ENCODE results near the gene CD40.

CD40 gene

GRCh38 chr20:46139266-46139889, 21.3 kb downstream of the CD40 start:
- no peaks in the 10 kb centered on the region for H3K9me3 ChIP-seq (ENCODE audit: insufficient read depth, low read depth, low read length)
- H3K4me1 ChIP-seq (ENCODE audit: insufficient read depth, low read length): peaks cover 14% of the 10 kb centered on the region; the same call in 1 of the 2 replicates
- no peak overlapping the region for H3K9ac ChIP-seq (ENCODE audit: low read depth, low read length)
- H3K27ac ChIP-seq (ENCODE audit: low read length): no peak overlapping the region
- H3K4me3 ChIP-seq (ENCODE audit: low read length): no peak overlapping the region
- peaks cover 13% of the 10 kb centered on the region; the same call in 1 of the 2 replicates for H3K27me3 ChIP-seq (ENCODE audit: insufficient read depth, low read length)
- no peaks in the 10 kb centered on the region for H3K36me3 ChIP-seq (ENCODE audit: insufficient read depth, low read depth, low read length)

GRCh38 chr20:46139908-46140482, 21.9 kb downstream of the CD40 start:
- Histone ChIP-seq H3K9me3 (ENCODE audit: insufficient read depth, low read depth, low read length) (no peaks in the 10 kb centered on the region), H3K4me3 (ENCODE audit: low read length) (no peak overlapping the region), H3K4me1 (ENCODE audit: insufficient read depth, low read length) (peaks cover 14% of the 10 kb centered on the region; the same call in 1 of the 2 replicates), H3K27ac (ENCODE audit: low read length) (no peak overlapping the region), H3K27me3 (ENCODE audit: insufficient read depth, low read length) (peaks cover 13% of the 10 kb centered on the region; the same call in 1 of the 2 replicates), H3K9ac (ENCODE audit: low read depth, low read length) (no peak overlapping the region), H3K36me3 (ENCODE audit: insufficient read depth, low read depth, low read length) (no peaks in the 10 kb centered on the region)

GRCh38 chr20:46142124-46142523, 24.0 kb downstream of the CD40 start:
- Histone ChIP-seq H3K27ac (ENCODE audit: low read length) (no peak overlapping the region), H3K27me3 (ENCODE audit: insufficient read depth, low read length) (peaks cover 13% of the 10 kb centered on the region; the same call in 1 of the 2 replicates), H3K4me3 (ENCODE audit: low read length) (no peak overlapping the region), H3K9ac (ENCODE audit: low read depth, low read length) (no peak overlapping the region), H3K4me1 (ENCODE audit: insufficient read depth, low read length) (peaks cover 6% of the 10 kb centered on the region; the same call in 1 of the 2 replicates), H3K9me3 (ENCODE audit: insufficient read depth, low read depth, low read length) (no peaks in the 10 kb centered on the region), H3K36me3 (ENCODE audit: insufficient read depth, low read depth, low read length) (no peaks in the 10 kb centered on the region)

- Histone ChIP-seq H3K36me3 (ENCODE audit: insufficient read depth, low read depth, low read length) (no peaks in the 10 kb centered on the region), H3K4me3 (ENCODE audit: low read length) (no peak overlapping the region), H3K27ac (ENCODE audit: low read length) (no peak overlapping the region), H3K9ac (ENCODE audit: low read depth, low read length) (no peak overlapping the region), H3K9me3 (ENCODE audit: insufficient read depth, low read depth, low read length) (no peaks in the 10 kb centered on the region), H3K27me3 (ENCODE audit: insufficient read depth, low read length) (peaks cover 13% of the 10 kb centered on the region; the same call in 1 of the 2 replicates), H3K4me1 (ENCODE audit: insufficient read depth, low read length) (peaks cover 6% of the 10 kb centered on the region; the same call in 1 of the 2 replicates)
Observed at GRCh38 chr20:46144432-46145025, 26.4 kb downstream of the CD40 start.

- no peaks in the 10 kb centered on the region; the same call in 1 of the 2 replicates for H3K4me1 ChIP-seq (ENCODE audit: insufficient read depth, low read length)
- no peak overlapping the region for H3K9ac ChIP-seq (ENCODE audit: low read depth, low read length)
- no peaks in the 10 kb centered on the region for H3K36me3 ChIP-seq (ENCODE audit: insufficient read depth, low read depth, low read length)
- no peak overlapping the region for H3K27ac ChIP-seq (ENCODE audit: low read length)
- no peak overlapping the region for H3K4me3 ChIP-seq (ENCODE audit: low read length)
- peaks cover 13% of the 10 kb centered on the region; the same call in 1 of the 2 replicates for H3K27me3 ChIP-seq (ENCODE audit: insufficient read depth, low read length)
- H3K9me3 ChIP-seq (ENCODE audit: insufficient read depth, low read depth, low read length): no peaks in the 10 kb centered on the region
Observed at GRCh38 chr20:46145713-46146112, 27.6 kb downstream of the CD40 start.

- Histone ChIP-seq H3K9ac (ENCODE audit: low read depth, low read length) (no peak overlapping the region), H3K27ac (ENCODE audit: low read length) (no peak overlapping the region), H3K27me3 (ENCODE audit: insufficient read depth, low read length) (no peaks in the 10 kb centered on the region), H3K4me1 (ENCODE audit: insufficient read depth, low read length) (no peaks in the 10 kb centered on the region; the same call in 1 of the 2 replicates), H3K36me3 (ENCODE audit: insufficient read depth, low read depth, low read length) (no peaks in the 10 kb centered on the region), H3K4me3 (ENCODE audit: low read length) (no peak overlapping the region), H3K9me3 (ENCODE audit: insufficient read depth, low read depth, low read length) (no peaks in the 10 kb centered on the region)
Observed at GRCh38 chr20:46148313-46149208, 30.4 kb downstream of the CD40 start.

- H3K4me1 ChIP-seq (ENCODE audit: insufficient read depth, low read length): no peaks in the 10 kb centered on the region; the same call in 1 of the 2 replicates
- H3K27me3 ChIP-seq (ENCODE audit: insufficient read depth, low read length): no peaks in the 10 kb centered on the region
- H3K27ac ChIP-seq (ENCODE audit: low read length): no peak overlapping the region
- no peak overlapping the region for H3K9ac ChIP-seq (ENCODE audit: low read depth, low read length)
- no peaks in the 10 kb centered on the region for H3K36me3 ChIP-seq (ENCODE audit: insufficient read depth, low read depth, low read length)
- no peak overlapping the region for H3K4me3 ChIP-seq (ENCODE audit: low read length)
- H3K9me3 ChIP-seq (ENCODE audit: insufficient read depth, low read depth, low read length): no peaks in the 10 kb centered on the region
Observed at GRCh38 chr20:46150943-46151342, 32.8 kb downstream of the CD40 start.

- Histone ChIP-seq H3K36me3 (ENCODE audit: insufficient read depth, low read depth, low read length) (no peaks in the 10 kb centered on the region), H3K9ac (ENCODE audit: low read depth, low read length) (no peak overlapping the region), H3K27ac (ENCODE audit: low read length) (no peak overlapping the region), H3K27me3 (ENCODE audit: insufficient read depth, low read length) (no peaks in the 10 kb centered on the region), H3K4me1 (ENCODE audit: insufficient read depth, low read length) (no peaks in the 10 kb centered on the region), H3K4me3 (ENCODE audit: low read length) (no peak overlapping the region), H3K9me3 (ENCODE audit: insufficient read depth, low read depth, low read length) (no peaks in the 10 kb centered on the region)
Observed at GRCh38 chr20:46151936-46152335, 33.8 kb downstream of the CD40 start.

- Histone ChIP-seq H3K27me3 (ENCODE audit: insufficient read depth, low read length) (no peaks in the 10 kb centered on the region), H3K9ac (ENCODE audit: low read depth, low read length) (no peak overlapping the region), H3K27ac (ENCODE audit: low read length) (no peak overlapping the region), H3K9me3 (ENCODE audit: insufficient read depth, low read depth, low read length) (no peaks in the 10 kb centered on the region), H3K36me3 (ENCODE audit: insufficient read depth, low read depth, low read length) (no peaks in the 10 kb centered on the region), H3K4me3 (ENCODE audit: low read length) (no peak overlapping the region), H3K4me1 (ENCODE audit: insufficient read depth, low read length) (no peaks in the 10 kb centered on the region)
Observed at GRCh38 chr20:46152824-46153586, 34.9 kb downstream of the CD40 start.

GRCh38 chr20:46154305-46154704, 36.2 kb downstream of the CD40 start:
- H3K36me3 ChIP-seq (ENCODE audit: insufficient read depth, low read depth, low read length): no peaks in the 10 kb centered on the region
- no peak overlapping the region for H3K4me3 ChIP-seq (ENCODE audit: low read length)
- H3K9me3 ChIP-seq (ENCODE audit: insufficient read depth, low read depth, low read length): no peaks in the 10 kb centered on the region
- H3K9ac ChIP-seq (ENCODE audit: low read depth, low read length): no peak overlapping the region
- H3K4me1 ChIP-seq (ENCODE audit: insufficient read depth, low read length): no peaks in the 10 kb centered on the region
- no peak overlapping the region for H3K27ac ChIP-seq (ENCODE audit: low read length)
- H3K27me3 ChIP-seq (ENCODE audit: insufficient read depth, low read length): no peaks in the 10 kb centered on the region

GRCh38 chr20:46154796-46155195, 36.7 kb downstream of the CD40 start:
- Histone ChIP-seq H3K4me3 (ENCODE audit: low read length) (no peak overlapping the region), H3K36me3 (ENCODE audit: insufficient read depth, low read depth, low read length) (no peaks in the 10 kb centered on the region), H3K27ac (ENCODE audit: low read length) (no peak overlapping the region), H3K27me3 (ENCODE audit: insufficient read depth, low read length) (no peaks in the 10 kb centered on the region), H3K4me1 (ENCODE audit: insufficient read depth, low read length) (no peaks in the 10 kb centered on the region), H3K9ac (ENCODE audit: low read depth, low read length) (no peak overlapping the region), H3K9me3 (ENCODE audit: insufficient read depth, low read depth, low read length) (no peaks in the 10 kb centered on the region)
